B cell (primary cell): ENCODE measurements around the gene CAMK2B. TPM values are rescaled to one million over a fixed set of nuclear protein-coding genes. Genes with fewer than 3 reads are reported as not detected.

Experiments
- ATAC-seq: fragments of 200-7000 bp; cut with Tn5 transposase; one replicate; pipeline ENCODE4 v1.10.0; 2021; ENCODE audit warnings: low read depth, mild to moderate bottlenecking, moderate number of reproducible peaks, moderate library complexity
- CTCF ChIA-PET: fragments of 350-600 bp; sonication (Branson Sonifier 250); formaldehyde crosslinking; loops from one replicate; lab custom pipeline; 2021; ENCODE audit warnings: antibody characterized with exemption, inconsistent platforms; lab: Charles Lee
- POLR2A ChIA-PET: fragments of 350-600 bp; sonication (Branson Sonifier 250); formaldehyde crosslinking; loops from one replicate; lab custom pipeline; 2021; ENCODE audit warnings: antibody characterized with exemption; lab: Charles Lee
- DNase-seq: peaks from one replicate; pipeline ENCODE4 v3.0.0; 2013
- H2AFZ ChIP-seq: 2 replicates; pipeline ENCODE4 v1.6.1; 2012; ENCODE audit warnings: mild to moderate bottlenecking, low read depth, low read length; ENCODE audit not compliant: insufficient read depth, poor library complexity, severe bottlenecking
- H3K27ac ChIP-seq, 2 donors: 1 replicate in 1 of 2; 2 replicates in 1 of 2; pipeline ENCODE4 v1.5.1; 2012 to 2013; ENCODE audit warnings: low read length in 2 of 2, mild to moderate bottlenecking in 2 of 2, moderate library complexity in 1 of 2
- H3K27me3 ChIP-seq, 4 experiments: fragments of 200-600 bp in 1 of 4; sonication (generic) in 1 of 4; replicated peaks in 1 of 4; 1 replicate in 2 of 4; 2 replicates in 2 of 4; pipeline versions ENCODE4 v1.6.1 to v1.7.0; 2013 to 2016; ENCODE audit warnings: low read length in 3 of 4, mild to moderate bottlenecking in 2 of 4, mixed read lengths in 1 of 4, moderate library complexity in 1 of 4; ENCODE audit not compliant: insufficient read depth in 4 of 4, control insufficient read depth in 3 of 4; ENCODE audit errors: control extremely low read depth in 1 of 4
- H3K36me3 ChIP-seq, 2 experiments: replicated peaks in 1 of 2; 1 replicate in 1 of 2; 2 replicates in 1 of 2; pipeline versions ENCODE4 v1.6.1 to v1.7.1; 2013; ENCODE audit warnings: low read length in 1 of 2; ENCODE audit not compliant: insufficient read depth in 2 of 2, control insufficient read depth in 1 of 2; ENCODE audit errors: control extremely low read depth in 1 of 2, extremely low read depth in 1 of 2
- H3K4me1 ChIP-seq, 2 donors: fragments of 200-600 bp in 1 of 2; sonication (generic) in 1 of 2; 1 replicate in 1 of 2; 2 replicates in 1 of 2; pipeline versions ENCODE4 v1.5.1 to v1.6.1; 2013 to 2017; ENCODE audit warnings: low read length in 2 of 2; ENCODE audit not compliant: control insufficient read depth in 2 of 2, insufficient read depth in 2 of 2
- H3K4me2 ChIP-seq: replicated peaks from 2 replicates; pipeline ENCODE3; 2012; ENCODE audit warnings: mild to moderate bottlenecking, low read depth, low read length; ENCODE audit not compliant: poor library complexity, severe bottlenecking
- H3K4me3 ChIP-seq, 5 experiments: fragments of 200-600 bp in 1 of 5; sonication (generic) in 1 of 5; 1 replicate in 3 of 5; 2 replicates in 2 of 5; pipeline versions ENCODE4 v1.5.1 to v1.7.0; 2011 to 2016; ENCODE audit warnings: low read length in 4 of 5, mild to moderate bottlenecking in 4 of 5, low read depth in 2 of 5, control low read depth in 1 of 5, moderate library complexity in 1 of 5; ENCODE audit not compliant: insufficient read depth in 1 of 5; ENCODE audit errors: control extremely low read depth in 1 of 5, extremely low read depth in 1 of 5
- H3K79me2 ChIP-seq: fragments of 200-600 bp; sonication (generic); one replicate; pipeline ENCODE4 v1.6.0; 2016; ENCODE audit warnings: low read length; ENCODE audit not compliant: control insufficient read depth, insufficient read depth
- H3K9ac ChIP-seq: fragments of 200-600 bp; sonication (generic); 2 replicates; pipeline ENCODE4 v1.6.1; 2017; ENCODE audit warnings: mild to moderate bottlenecking, low read length, moderate library complexity
- H3K9me3 ChIP-seq, 3 donors: one replicate each; pipeline versions ENCODE4 v1.6.1 to v1.7.1; 2013; ENCODE audit warnings: low read length in 2 of 3; ENCODE audit not compliant: control insufficient read depth in 2 of 3, insufficient read depth in 1 of 3; ENCODE audit errors: control extremely low read depth in 1 of 3
- H4K20me1 ChIP-seq: 2 replicates; pipeline ENCODE4 v1.6.0; 2012; ENCODE audit warnings: mild to moderate bottlenecking, low read length; ENCODE audit not compliant: insufficient read depth, control insufficient read depth, poor library complexity, severe bottlenecking
- H3K27ac Mint-ChIP-seq: one replicate; pipeline ENCODE4 v1.8.0; 2021; ENCODE audit warnings: mixed read lengths
- H3K27me3 Mint-ChIP-seq: one replicate; pipeline ENCODE4 v1.8.0; 2021; ENCODE audit warnings: mixed read lengths
- H3K4me1 Mint-ChIP-seq: one replicate; pipeline ENCODE4 v1.8.0; 2021; ENCODE audit warnings: mixed read lengths
- H3K4me3 Mint-ChIP-seq: one replicate; pipeline ENCODE4 v1.8.0; 2021; ENCODE audit warnings: mixed read lengths
- H3K9me3 Mint-ChIP-seq: one replicate; pipeline ENCODE4 v1.8.0; 2022; ENCODE audit warnings: mixed read lengths; ENCODE audit not compliant: insufficient read depth
- EZH2 ChIP-seq: IDR thresholded peaks from 2 replicates; pipeline ENCODE4 v1.6.1; 2012; ENCODE audit warnings: borderline replicate concordance, low read depth, mild to moderate bottlenecking, moderate library complexity, low read length; ENCODE audit not compliant: insufficient read depth, poor library complexity, severe bottlenecking
- WGBS: methylation state at CpG from one replicate; pipeline ENCODE4 v1.1.5; 2013; ENCODE audit warnings: missing lambda C conversion rate; ENCODE audit not compliant: insufficient coverage; 5-methylcytosine and 5-hydroxymethylcytosine counted together
- intact Hi-C: fragments of 100-400 bp; cut with micrococcal nuclease; formaldehyde crosslinking; loops from one replicate; pipeline ENCODE4 v1.10.0; 2022
- polyA minus RNA-seq: library from RNA; depleted of rRNA, polyadenylated mRNA; stranded (reverse); fragments of >200 nt; gene quantifications from 2 replicates; pipeline ENCODE4 v1.2.3, GENCODE V29; 2012
- polyA plus RNA-seq: library from polyadenylated mRNA; depleted of rRNA; stranded (reverse); fragments of >200 nt; gene quantifications from 2 replicates; pipeline ENCODE4 v1.2.3, GENCODE V29; 2012
- total RNA-seq, 2 donors: library from RNA; stranded (reverse); fragments of 120-200 nt in 1 of 2; gene quantifications; 1 replicate in 1 of 2; 2 replicates in 1 of 2; pipeline versions ENCODE4 v1.2.3 to v1.2.4, GENCODE V29; 2013 to 2022
- TF ChIP-seq, protein P1 (sequence below): fragments of 200-600 bp; IDR thresholded peaks from one replicate; pipeline ENCODE4 v1.8.0; 2022; ENCODE audit warnings: antibody characterized with exemption, mild to moderate bottlenecking

The CAMK2B gene
- total RNA-seq (0.41 TPM in 1 of 2 replicates, not detected in the other), polyA plus RNA-seq (0.06 and 0.42 TPM in 2 replicates), polyA minus RNA-seq (0.09 TPM in 1 of 2 replicates, not detected in the other)
- 0.54 TPM for total RNA-seq (2013)

DNA sequence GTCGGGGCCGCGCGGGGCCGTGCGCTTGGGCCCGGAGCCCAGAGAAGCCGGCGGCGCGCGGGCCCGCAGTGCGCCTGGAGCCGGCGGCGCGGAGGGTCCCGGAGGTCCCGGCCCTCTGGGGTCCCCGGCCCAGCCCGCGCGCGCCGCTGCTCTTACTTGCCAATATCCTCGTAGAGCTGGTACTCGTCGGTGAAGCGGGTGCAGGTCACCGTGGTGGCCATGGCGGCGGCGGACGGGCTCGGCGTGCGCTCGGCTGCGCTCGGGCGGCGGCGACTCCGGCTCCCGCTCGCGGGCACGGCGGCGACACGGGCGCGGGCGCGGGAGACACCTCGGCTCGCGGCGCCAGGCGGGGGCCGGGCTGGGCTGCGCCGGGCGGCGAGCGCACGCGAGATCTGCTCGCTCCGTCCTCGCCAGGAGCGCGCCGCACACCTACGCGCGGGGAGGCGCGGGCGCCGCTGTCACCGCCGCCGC is at the start of gene CAMK2B:
TSS of gene CAMK2B (minus strand) at position 394 of the 471 bp plus-strand sequence. CDS start at position 221, 173 bp downstream.
- ATAC-seq (no peak), DNase-seq (peak; percentile 43)
- peaks cover 38% of the 10 kb centered on the region for H3K27me3 Mint-ChIP-seq
- H3K4me3 ChIP-seq: peak within 1 kb of the TSS in 1 of 5 experiments; percentile 14
- CTCF ChIA-PET: no interaction called here
- WGBS: 1% methylated on average over 85 of the region's 85 CpGs
- intact Hi-C loops: no loop called here
- no peak within 1 kb of the TSS for H3K27ac ChIP-seq
- no peaks in the 10 kb centered on the region for H3K36me3 ChIP-seq
- peaks cover 15% of the 10 kb centered on the region for H3K4me1 Mint-ChIP-seq
- H4K20me1 ChIP-seq: no peaks in the 10 kb centered on the region
- peaks cover 3% of the 10 kb centered on the region for H3K9me3 Mint-ChIP-seq
- POLR2A ChIA-PET: no interaction called here
- H3K27me3 ChIP-seq: peaks cover 0 to 43% (median 7%) of the 10 kb centered on the region in 4 experiments
- no peak within 1 kb of the TSS for H2AFZ ChIP-seq
- no peaks in the 10 kb centered on the region for H3K79me2 ChIP-seq
- peak within 1 kb of the TSS; percentile 89 for H3K4me3 Mint-ChIP-seq
- H3K4me2 ChIP-seq: peak within 1 kb of the TSS; percentile 61
- peak within 1 kb of the TSS; percentile 53 for H3K27ac Mint-ChIP-seq
- peaks cover 6 to 7% of the 10 kb centered on the region in 2 donors for H3K4me1 ChIP-seq
- no peak for TF ChIP-seq EZH2
- TF ChIP-seq, protein P1, sequence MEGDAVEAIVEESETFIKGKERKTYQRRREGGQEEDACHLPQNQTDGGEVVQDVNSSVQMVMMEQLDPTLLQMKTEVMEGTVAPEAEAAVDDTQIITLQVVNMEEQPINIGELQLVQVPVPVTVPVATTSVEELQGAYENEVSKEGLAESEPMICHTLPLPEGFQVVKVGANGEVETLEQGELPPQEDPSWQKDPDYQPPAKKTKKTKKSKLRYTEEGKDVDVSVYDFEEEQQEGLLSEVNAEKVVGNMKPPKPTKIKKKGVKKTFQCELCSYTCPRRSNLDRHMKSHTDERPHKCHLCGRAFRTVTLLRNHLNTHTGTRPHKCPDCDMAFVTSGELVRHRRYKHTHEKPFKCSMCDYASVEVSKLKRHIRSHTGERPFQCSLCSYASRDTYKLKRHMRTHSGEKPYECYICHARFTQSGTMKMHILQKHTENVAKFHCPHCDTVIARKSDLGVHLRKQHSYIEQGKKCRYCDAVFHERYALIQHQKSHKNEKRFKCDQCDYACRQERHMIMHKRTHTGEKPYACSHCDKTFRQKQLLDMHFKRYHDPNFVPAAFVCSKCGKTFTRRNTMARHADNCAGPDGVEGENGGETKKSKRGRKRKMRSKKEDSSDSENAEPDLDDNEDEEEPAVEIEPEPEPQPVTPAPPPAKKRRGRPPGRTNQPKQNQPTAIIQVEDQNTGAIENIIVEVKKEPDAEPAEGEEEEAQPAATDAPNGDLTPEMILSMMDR: no peak
- H3K9ac ChIP-seq: no peak within 1 kb of the TSS
- H3K9me3 ChIP-seq: peaks cover 0 to 5% (median 0%) of the 10 kb centered on the region in 3 donors

DNA sequence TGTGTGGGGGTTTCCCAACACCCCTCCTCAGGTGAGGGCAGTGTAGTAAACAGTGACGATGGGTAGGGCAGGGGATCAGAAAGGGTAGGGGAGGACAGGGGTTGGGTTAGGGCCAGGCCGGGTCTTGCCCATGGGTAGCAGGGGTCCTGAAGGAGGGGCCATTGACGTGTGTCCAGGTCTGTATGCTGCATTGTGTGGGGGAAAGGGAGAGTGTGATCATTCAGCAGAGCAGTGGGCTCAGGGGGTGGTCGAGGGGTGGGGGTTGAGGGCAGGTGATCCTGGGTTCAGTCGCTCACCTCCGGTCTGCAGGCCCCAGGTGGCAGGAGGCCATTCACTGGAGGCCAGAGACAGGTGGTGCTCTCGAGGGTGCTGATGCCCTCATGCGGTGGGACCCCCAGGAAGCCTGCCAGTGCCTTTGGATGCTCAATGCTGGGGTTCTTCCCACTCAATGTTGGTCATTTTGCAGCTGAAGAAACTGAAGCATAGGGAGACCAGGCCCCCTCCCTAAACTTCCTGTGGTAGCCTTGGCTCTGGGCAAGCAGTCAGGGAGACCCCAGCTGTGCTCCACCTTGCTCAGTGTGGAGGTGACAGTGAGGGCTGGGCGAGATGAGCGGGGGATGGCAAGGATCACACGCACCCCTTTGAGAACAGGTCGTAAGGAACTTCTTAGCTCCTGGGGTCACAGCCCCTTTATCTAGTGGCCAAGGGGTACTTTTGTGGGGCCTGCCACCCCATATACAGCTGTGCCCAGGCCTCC is 48.8 kb upstream of the CAMK2B start:
- CTCF ChIA-PET: no interaction called here
- intact Hi-C loops: no loop called here

More for the DNA sequence above, 48.8 kb upstream of the CAMK2B start:
- Histone ChIP-seq H3K9me3 (no peaks in the 10 kb centered on the region), H3K4me2 (no peak overlapping the region), H3K36me3 (no peaks in the 10 kb centered on the region), H4K20me1 (no peaks in the 10 kb centered on the region), H3K79me2 (no peaks in the 10 kb centered on the region), H3K27me3 (no peaks in the 10 kb centered on the region), H3K4me3 (no peak overlapping the region), H2AFZ (no peak overlapping the region), H3K4me1 (peaks cover 5 to 11% of the 10 kb centered on the region in 2 donors), H3K27ac (no peak overlapping the region), H3K9ac (no peak overlapping the region)
- Mint-ChIP-seq H3K4me1 (peaks cover 11% of the 10 kb centered on the region), H3K4me3 (no peak overlapping the region), H3K27me3 (peaks cover 19% of the 10 kb centered on the region), H3K9me3 (peaks cover under 1% of the 10 kb centered on the region), H3K27ac (no peak overlapping the region)
- no peak for TF ChIP-seq EZH2
- TF ChIP-seq, protein P1: no peak
- DNase-seq (no peak), ATAC-seq (no peak)
- WGBS: 85% methylated on average over 11 of the region's 12 CpGs
- POLR2A ChIA-PET: no interaction called here
